AG09319 (cell line): ENCODE results near the gene ALG9.

Source experiments
- DNase-seq: peaks from one replicate; pipeline ENCODE4 v3.0.0-alpha.2; 2010; ENCODE audit warnings: low read depth; ENCODE audit errors: extremely low read depth
- CTCF ChIP-seq: IDR thresholded peaks from 2 replicates; pipeline ENCODE4 v1.5.1; 2011; ENCODE audit warnings: low read depth, mild to moderate bottlenecking, inconsistent platforms, low read length, moderate library complexity

The ALG9 gene

GRCh38 chr11:111852103-111852502 lies 19.3 kb downstream of the ALG9 start:
- no peak for DNase-seq
- no peak for TF ChIP-seq CTCF

- peak; percentile 60 for TF ChIP-seq CTCF
- DNase-seq = no peak
These were observed 19.7 kb downstream of the ALG9 start for GRCh38 chr11:111851636-111852035.

- no peak for TF ChIP-seq CTCF
- no peak for DNase-seq
These were observed 20.3 kb downstream of the ALG9 start for GRCh38 chr11:111851067-111851466.

GRCh38 chr11:111849631-111850030 lies 21.8 kb downstream of the ALG9 start:
- no peak for DNase-seq
- TF ChIP-seq CTCF = no peak

- TF ChIP-seq CTCF = no peak
- DNase-seq = no peak
These were observed 24.7 kb downstream of the ALG9 start for GRCh38 chr11:111846636-111847035.

GRCh38 chr11:111846063-111846462 lies 25.3 kb downstream of the ALG9 start:
- TF ChIP-seq CTCF = no peak
- DNase-seq = no peak

- DNase-seq = no peak
- TF ChIP-seq CTCF = no peak
These were observed 25.9 kb downstream of the ALG9 start for GRCh38 chr11:111845276-111846028.
